H9 (cell line): ENCODE measurements around the gene ADAMTS15. TPM values are rescaled to one million over a fixed set of nuclear protein-coding genes. Genes with fewer than 3 reads are reported as not detected.

Experiments
- DNase-seq: peaks from one replicate; pipeline ENCODE4 v3.0.0-alpha.2; 2017
- H2AFZ ChIP-seq: one replicate; pipeline ENCODE4 v1.6.1; 2013; ENCODE audit warnings: mild to moderate bottlenecking, low read length, control low read depth, moderate library complexity
- H2AK5ac ChIP-seq: 2 replicates; pipeline ENCODE4 v1.6.1; 2013; ENCODE audit warnings: low read length, control low read depth, mixed read lengths; ENCODE audit not compliant: insufficient read length
- H2BK120ac ChIP-seq: one replicate; pipeline ENCODE4 v1.6.1; 2013; ENCODE audit warnings: low read depth, mild to moderate bottlenecking, low read length, control low read depth, inconsistent platforms; ENCODE audit not compliant: poor library complexity, severe bottlenecking
- H2BK12ac ChIP-seq: 2 replicates; pipeline ENCODE4 v1.6.1; 2013; ENCODE audit warnings: low read length, control low read depth, mixed read lengths, low read depth; ENCODE audit not compliant: insufficient read length
- H2BK15ac ChIP-seq: 2 replicates; pipeline ENCODE4 v1.6.1; 2013; ENCODE audit warnings: low read depth, low read length, control low read depth
- H2BK20ac ChIP-seq: one replicate; pipeline ENCODE4 v1.6.1; 2013; ENCODE audit warnings: low read depth, mild to moderate bottlenecking, low read length, control low read depth, inconsistent platforms; ENCODE audit not compliant: poor library complexity, severe bottlenecking
- H2BK5ac ChIP-seq: 2 replicates; pipeline ENCODE4 v1.6.1; 2013; ENCODE audit warnings: low read length, control low read depth, mixed read lengths; ENCODE audit not compliant: insufficient read length
- H3K14ac ChIP-seq: 2 replicates; pipeline ENCODE4 v1.6.1; 2013; ENCODE audit warnings: low read length, control low read depth; ENCODE audit not compliant: insufficient read depth
- H3K18ac ChIP-seq: 2 replicates; pipeline ENCODE4 v1.6.1; 2013; ENCODE audit warnings: low read depth, mild to moderate bottlenecking, mixed read lengths, low read length, control low read depth; ENCODE audit not compliant: insufficient read length
- H3K23ac ChIP-seq: 2 replicates; pipeline ENCODE4 v1.6.1; 2013; ENCODE audit warnings: low read length, control low read depth, mixed read lengths, low read depth; ENCODE audit not compliant: insufficient read length
- H3K23me2 ChIP-seq: 2 replicates; pipeline ENCODE4 v1.6.1; 2013; ENCODE audit warnings: low read depth, mild to moderate bottlenecking, mixed read lengths, low read length, control low read depth; ENCODE audit not compliant: insufficient read length, poor library complexity, severe bottlenecking
- H3K27ac ChIP-seq: 2 replicates; pipeline ENCODE4 v1.5.1; 2013; ENCODE audit warnings: low read length, control low read depth, mixed read lengths, low read depth; ENCODE audit not compliant: insufficient read length
- H3K27me3 ChIP-seq: 2 replicates; pipeline ENCODE4 v1.6.1; 2013; ENCODE audit warnings: low read length, control low read depth, inconsistent platforms; ENCODE audit not compliant: insufficient read depth
- H3K4ac ChIP-seq: 2 replicates; pipeline ENCODE4 v1.6.1; 2013; ENCODE audit warnings: low read depth, mild to moderate bottlenecking, control low read depth, inconsistent platforms, low read length, moderate library complexity
- H3K4me1 ChIP-seq: 2 replicates; pipeline ENCODE4 v1.6.1; 2013; ENCODE audit warnings: low read length, control low read depth, inconsistent platforms; ENCODE audit not compliant: insufficient read depth
- H3K4me2 ChIP-seq: 2 replicates; pipeline ENCODE4 v1.6.1; 2013; ENCODE audit warnings: low read length, control low read depth, mixed read lengths; ENCODE audit not compliant: insufficient read length, insufficient read depth
- H3K56ac ChIP-seq: 2 replicates; pipeline ENCODE4 v1.6.1; 2013; ENCODE audit warnings: low read depth, mild to moderate bottlenecking, mixed read lengths, low read length, control low read depth; ENCODE audit not compliant: insufficient read length
- H3K79me1 ChIP-seq: 2 replicates; pipeline ENCODE4 v1.6.1; 2013; ENCODE audit warnings: low read depth, mild to moderate bottlenecking, moderate library complexity, low read length, control low read depth, inconsistent platforms; ENCODE audit not compliant: insufficient read depth, poor library complexity, severe bottlenecking
- H3K79me2 ChIP-seq: 2 replicates; pipeline ENCODE4 v1.6.1; 2013; ENCODE audit warnings: low read length, control low read depth, inconsistent platforms; ENCODE audit not compliant: insufficient read depth
- H3K9ac ChIP-seq: 2 replicates; pipeline ENCODE4 v1.6.1; 2013; ENCODE audit warnings: low read length, control low read depth, mixed read lengths; ENCODE audit not compliant: insufficient read length; ENCODE audit errors: extremely low read depth
- H3K9me3 ChIP-seq: one replicate; pipeline ENCODE4 v1.6.1; 2013; ENCODE audit warnings: low read depth, low read length, inconsistent platforms; ENCODE audit not compliant: control insufficient read depth
- H3T11ph ChIP-seq: one replicate; pipeline ENCODE4 v1.6.1; 2013; ENCODE audit warnings: mild to moderate bottlenecking, low read length, control low read depth, inconsistent platforms
- H4K20me1 ChIP-seq: one replicate; pipeline ENCODE4 v1.6.1; 2013; ENCODE audit not compliant: control insufficient read depth, insufficient read length, insufficient read depth
- H4K5ac ChIP-seq: 2 replicates; pipeline ENCODE4 v1.6.1; 2013; ENCODE audit warnings: low read depth, mild to moderate bottlenecking, mixed read lengths, low read length, control low read depth; ENCODE audit not compliant: insufficient read length
- H4K8ac ChIP-seq: replicated peaks from 2 replicates; pipeline ENCODE4 v1.6.1; 2013; ENCODE audit warnings: low read length, control low read depth, mixed read lengths, low read depth; ENCODE audit not compliant: insufficient read length
- H4K91ac ChIP-seq: 2 replicates; pipeline ENCODE4 v1.6.1; 2013; ENCODE audit warnings: low read depth, mild to moderate bottlenecking, moderate library complexity, mixed read lengths, low read length, control low read depth; ENCODE audit not compliant: insufficient read length
- H3K27ac Mint-ChIP-seq, 3 experiments: 2 replicates in 2 of 3; 3 replicates in 1 of 3; pipeline ENCODE4 v1.8.0; 2020 to 2021; ENCODE audit warnings: mixed read lengths in 3 of 3, mild to moderate bottlenecking in 1 of 3, moderate library complexity in 1 of 3
- H3K27me3 Mint-ChIP-seq: 2 replicates; pipeline ENCODE4 v1.8.0; 2021; ENCODE audit warnings: low read depth, mild to moderate bottlenecking, moderate library complexity, mixed read lengths
- H3K36me3 Mint-ChIP-seq, 3 experiments: 2 replicates in 2 of 3; 3 replicates in 1 of 3; pipeline ENCODE4 v1.8.0; 2020 to 2021; ENCODE audit warnings: low read depth in 3 of 3, mixed read lengths in 3 of 3; ENCODE audit not compliant: insufficient read depth in 1 of 3
- H3K4me1 Mint-ChIP-seq, 2 experiments: 2 replicates each; pipeline ENCODE4 v1.8.0; 2020; ENCODE audit warnings: mixed read lengths in 2 of 2
- H3K4me3 Mint-ChIP-seq, 2 experiments: 2 replicates in 1 of 2; 3 replicates in 1 of 2; pipeline ENCODE4 v1.8.0; 2020 to 2021; ENCODE audit warnings: mild to moderate bottlenecking in 2 of 2, mixed read lengths in 2 of 2, moderate library complexity in 1 of 2
- H3K9me3 Mint-ChIP-seq, 2 experiments: 2 replicates in 1 of 2; 3 replicates in 1 of 2; pipeline ENCODE4 v1.8.0; 2020; ENCODE audit warnings: mild to moderate bottlenecking in 2 of 2, mixed read lengths in 2 of 2, moderate library complexity in 1 of 2
- CTCF ChIP-seq: fragments of 200-600 bp; sonication (generic); conservative IDR thresholded peaks from 3 replicates; pipeline ENCODE4 v1.8.0; 2021; ENCODE audit warnings: antibody characterized with exemption, mild to moderate bottlenecking
- WGBS: extraction: QIAGEN DNeasy Blood & Tissue Kit; methylation state at CpG from one replicate; pipeline ENCODE4 v1.1.7; 2013; ENCODE audit warnings: missing lambda C conversion rate, low lambda C conversion rate, mixed read lengths; ENCODE audit not compliant: insufficient read length; ENCODE audit errors: extremely low coverage; 5-methylcytosine and 5-hydroxymethylcytosine counted together
- total RNA-seq: library from RNA; stranded (reverse); gene quantifications from 2 replicates; pipeline ENCODE4 v1.2.1, GENCODE V29; 2021

The ADAMTS15 gene
- total RNA-seq, 1 experiment from 2014 or later, result 1.3 TPM

DNA sequence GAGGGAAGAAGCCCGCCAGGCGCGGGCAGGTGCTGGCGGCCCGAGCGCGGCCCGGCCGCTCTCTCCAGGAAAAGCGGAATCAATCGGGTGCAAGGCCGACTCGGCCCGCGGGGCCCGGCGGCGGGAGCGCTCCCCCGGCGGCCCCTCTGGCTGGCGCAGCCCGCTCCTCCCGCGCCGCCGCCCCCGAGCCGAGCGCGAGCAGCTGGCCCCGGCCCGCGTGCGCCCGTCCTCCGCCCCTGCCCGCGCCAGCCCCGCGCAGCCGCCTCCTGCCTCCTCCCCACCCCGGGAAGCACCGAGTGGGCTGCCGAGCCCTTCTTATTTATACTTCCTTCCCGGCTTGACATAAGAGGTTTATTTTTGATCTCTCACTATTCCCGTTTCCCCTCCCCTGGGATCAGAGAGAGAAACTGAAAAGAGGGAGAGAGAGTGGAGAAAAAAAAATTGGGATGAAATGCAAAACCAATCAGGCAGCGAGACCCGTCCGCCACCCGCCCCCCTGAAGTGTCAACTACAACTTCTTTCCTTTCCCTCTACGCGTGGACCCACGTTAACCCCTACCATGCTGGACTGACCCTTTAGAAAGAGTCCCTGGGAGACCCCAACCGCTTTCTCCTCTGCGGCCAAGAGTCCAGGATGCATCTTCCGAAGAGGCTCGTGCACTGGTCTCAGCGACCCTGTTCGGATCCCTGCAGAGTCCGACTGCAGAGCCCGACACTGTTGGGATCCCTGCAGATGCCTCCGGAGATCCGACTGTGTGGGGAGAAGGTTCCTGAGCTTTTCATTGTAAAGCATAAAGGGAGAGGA, 19.9 kb upstream of the ADAMTS15 start, which contains the start of gene ADAMTS8:
Gene ADAMTS8 (minus strand): TSS at position 294 of the 804 bp plus-strand sequence. CDS start 323 bp downstream, outside the sequence.
- Histone ChIP-seq H3K4me1 (peaks cover 3% of the 10 kb centered on the region; the same call in 1 of the 2 replicates), H3K56ac (no peak within 1 kb of the TSS), H3K4ac (no peak within 1 kb of the TSS), H2BK20ac (no peak within 1 kb of the TSS), H2AK5ac (no peak within 1 kb of the TSS), H4K91ac (no peak within 1 kb of the TSS), H2BK12ac (no peak within 1 kb of the TSS), H2BK120ac (no peak within 1 kb of the TSS), H3K18ac (peak within 1 kb of the TSS; percentile 30), H3K9me3 (no peaks in the 10 kb centered on the region), H4K8ac (no peak within 1 kb of the TSS), H4K5ac (no peak within 1 kb of the TSS), H3K79me1 (no peaks in the 10 kb centered on the region), H2BK15ac (no peak within 1 kb of the TSS), H3K23me2 (peaks cover 11% of the 10 kb centered on the region), H3K4me2 (peak within 1 kb of the TSS; percentile 74), H3K27ac (no peak within 1 kb of the TSS), H3T11ph (no peak within 1 kb of the TSS), H3K27me3 (peaks cover 12% of the 10 kb centered on the region), H2AFZ (no peak within 1 kb of the TSS), H3K9ac (no peak within 1 kb of the TSS), H4K20me1 (no peaks in the 10 kb centered on the region), H3K79me2 (no peaks in the 10 kb centered on the region), H3K14ac (peak within 1 kb of the TSS; percentile 39; the same call in 1 of the 2 replicates), H3K23ac (no peak within 1 kb of the TSS), H2BK5ac (no peak within 1 kb of the TSS)
- Mint-ChIP-seq H3K9me3 (peaks cover 0 to 2% of the 10 kb centered on the region in 2 experiments; a peak in 2 of 5 replicates), H3K4me3 (peak within 1 kb of the TSS; percentile 68 to 91), H3K27ac (peak within 1 kb of the TSS in 1 of 3 experiments; percentile 76; a peak in 2 of 7 replicates), H3K4me1 (peaks cover 18 to 24% of the 10 kb centered on the region in 2 experiments), H3K27me3 (peaks cover 55% of the 10 kb centered on the region), H3K36me3 (peaks cover 0 to 7% (median 2%) of the 10 kb centered on the region in 3 experiments; a peak in 4 of 7 replicates)
- TF ChIP-seq CTCF, result no peak
- DNase-seq, result no peak
- WGBS, result no CpG with 5 or more reads among the region's 64 CpGs
